HCT116 (cell line): ENCODE results near the gene GPX2. TPM values are rescaled to one million over a fixed set of nuclear protein-coding genes. Genes with fewer than 3 reads are reported as not detected.

Source experiments
- ATAC-seq: fragments of 200-7000 bp; cut with Tn5 transposase; 2 replicates; pipeline ENCODE4 v1.9.1; 2020; ENCODE audit warnings: mild to moderate bottlenecking, moderate library complexity
- BruUV-seq: library from RNA; stranded (reverse); fragments of 400-500 nt; replicated peaks from 2 replicates; lab custom pipeline; 2021; lab: Mats Ljungman, UMichigan
- CTCF ChIA-PET: fragments of 300-600 bp; sonication (Branson Sonifier 250); formaldehyde crosslinking; loops from one replicate; lab custom pipeline; 2021; ENCODE audit warnings: antibody characterized with exemption; lab: Charles Lee
- POLR2A ChIA-PET: fragments of 300-600, 350-600 bp; sonication (Branson Sonifier 250); formaldehyde crosslinking; loops from one replicate; lab custom pipeline; 2021; ENCODE audit warnings: antibody characterized with exemption; lab: Charles Lee
- RAD21 ChIA-PET, 2 experiments: fragments of 300-600 bp; sonication (Branson Sonifier 250); formaldehyde crosslinking; loops; one replicate each; lab custom pipeline; 2023; ENCODE audit warnings: low total read pairs in 2 of 2; ENCODE audit not compliant: uncharacterized antibody in 2 of 2, unreplicated experiment in 2 of 2, low non-redundant PET in 1 of 2; lab: Charles Lee
- DNase-seq: peaks from one replicate; pipeline ENCODE4 v3.0.0-alpha.2; 2010; ENCODE audit warnings: low read depth, low spot score
- H2AFZ ChIP-seq: fragments of 200-600 bp; shearing (Covaris generic), sonication (generic); 2 replicates; pipeline ENCODE4 v1.6.1; 2017; ENCODE audit warnings: low read depth, mixed run types, mixed read lengths, antibody characterized with exemption, low read length; ENCODE audit not compliant: poor library complexity, severe bottlenecking
- H3K27ac ChIP-seq: 2 replicates; pipeline ENCODE4 v1.5.1; 2012; ENCODE audit warnings: low read depth, low read length
- H3K27me3 ChIP-seq: fragments of 200-600 bp; sonication (generic); 2 replicates; pipeline ENCODE4 v1.6.1; 2016; ENCODE audit warnings: mixed run types, low read length, mixed read lengths; ENCODE audit not compliant: insufficient read depth
- H3K36me3 ChIP-seq, 2 experiments: fragments of 200-500 bp in 1 of 2; fragments of 200-600 bp in 1 of 2; sonication (Bioruptor generic) in 1 of 2; sonication (generic) in 1 of 2; 2 replicates each; pipeline versions ENCODE4 v1.5.1 to v1.6.1; 2014 to 2016; ENCODE audit warnings: low read length in 2 of 2, inconsistent platforms in 1 of 2, mixed read lengths in 1 of 2, mixed run types in 1 of 2; ENCODE audit not compliant: insufficient read depth in 2 of 2, control insufficient read depth in 1 of 2
- H3K4me1 ChIP-seq, 2 experiments: fragments of 200-600 bp in 1 of 2; sonication (generic) in 1 of 2; 2 replicates each; pipeline versions ENCODE4 v1.5.1 to v1.6.1; 2012 to 2017; ENCODE audit warnings: low read length in 2 of 2, inconsistent platforms in 1 of 2, mild to moderate bottlenecking in 1 of 2, mixed read lengths in 1 of 2, mixed run types in 1 of 2, moderate library complexity in 1 of 2; ENCODE audit not compliant: insufficient read depth in 2 of 2, control insufficient read depth in 1 of 2
- H3K4me2 ChIP-seq: fragments of 200-600 bp; sonication (generic); 2 replicates; pipeline ENCODE4 v1.6.1; 2017; ENCODE audit warnings: mixed run types, low read length, mixed read lengths
- H3K4me3 ChIP-seq, 2 experiments: fragments of 200-600 bp in 1 of 2; sonication (generic) in 1 of 2; replicated peaks in 1 of 2; 2 replicates each; pipeline ENCODE4 v1.5.1; 2011 to 2016; ENCODE audit warnings: low read length in 2 of 2, control low read depth in 1 of 2, low read depth in 1 of 2, mild to moderate bottlenecking in 1 of 2, mixed read lengths in 1 of 2, mixed run types in 1 of 2
- H3K79me2 ChIP-seq: fragments of 200-600 bp; sonication (generic); 2 replicates; pipeline ENCODE4 v1.6.1; 2017; ENCODE audit warnings: mild to moderate bottlenecking, mixed run types, low read length, moderate library complexity, mixed read lengths; ENCODE audit not compliant: insufficient read depth
- H3K9ac ChIP-seq: fragments of 200-600 bp; sonication (generic); 2 replicates; pipeline ENCODE4 v1.6.1; 2016; ENCODE audit warnings: low read length, mixed read lengths
- H3K9me2 ChIP-seq: fragments of 200-600 bp; sonication (generic), shearing (Covaris generic); 2 replicates; pipeline ENCODE4 v1.6.1; 2017; ENCODE audit warnings: mixed run types, mild to moderate bottlenecking, moderate library complexity; ENCODE audit not compliant: insufficient read depth
- H3K9me3 ChIP-seq, 2 experiments: fragments of 200-500 bp in 1 of 2; fragments of 200-600 bp in 1 of 2; sonication (Bioruptor generic) in 1 of 2; sonication (generic) in 1 of 2; 2 replicates each; pipeline ENCODE4 v1.6.1; 2014 to 2017; ENCODE audit warnings: low read length in 2 of 2, mixed read lengths in 2 of 2, inconsistent platforms in 1 of 2, low read depth in 1 of 2, mild to moderate bottlenecking in 1 of 2, mixed run types in 1 of 2, moderate library complexity in 1 of 2; ENCODE audit not compliant: control insufficient read depth in 1 of 2, insufficient read depth in 1 of 2
- H4K20me1 ChIP-seq: fragments of 200-600 bp; sonication (generic), shearing (Covaris generic); 2 replicates; pipeline ENCODE4 v1.6.1; 2017; ENCODE audit warnings: mixed run types, mild to moderate bottlenecking, moderate library complexity; ENCODE audit not compliant: insufficient read depth
- ATF3 ChIP-seq: IDR thresholded peaks from 2 replicates; pipeline ENCODE4 v1.6.1; 2012
- CBX3 ChIP-seq: IDR thresholded peaks from 2 replicates; pipeline ENCODE4 v1.6.1; 2012; ENCODE audit warnings: low read depth
- CEBPB ChIP-seq: IDR thresholded peaks from 2 replicates; pipeline ENCODE4 v1.6.1; 2012; ENCODE audit warnings: low read depth
- CTCF ChIP-seq, 3 experiments: fragments of 200-600 bp in 1 of 3; sonication (generic) in 1 of 3; IDR thresholded peaks in 2 of 3; conservative IDR thresholded peaks in 1 of 3; 2 replicates each; pipeline ENCODE4 v1.5.1; 2012 to 2017; ENCODE audit warnings: low read depth in 2 of 3, low read length in 2 of 3, antibody characterized with exemption in 1 of 3, borderline replicate concordance in 1 of 3, control low read depth in 1 of 3, mild to moderate bottlenecking in 1 of 3, mixed read lengths in 1 of 3, mixed run types in 1 of 3, moderate library complexity in 1 of 3; ENCODE audit not compliant: insufficient read depth in 1 of 3
- EGR1 ChIP-seq: IDR thresholded peaks from 2 replicates; pipeline ENCODE4 v1.6.1; 2012; ENCODE audit warnings: low read depth
- ELF1 ChIP-seq: IDR thresholded peaks from 2 replicates; pipeline ENCODE4 v1.6.1; 2012; ENCODE audit warnings: low read depth, borderline replicate concordance
- EZH2 ChIP-seq: fragments of 200-600 bp; sonication (generic); IDR thresholded peaks from 2 replicates; pipeline ENCODE4 v1.6.1; 2017; ENCODE audit warnings: antibody characterized with exemption, mixed run types
- EZH2phosphoT487 ChIP-seq: fragments of 200-600 bp; IDR thresholded peaks from 2 replicates; pipeline ENCODE4 v1.6.1; 2018; ENCODE audit warnings: antibody characterized with exemption, borderline replicate concordance
- FOSL1 ChIP-seq: IDR thresholded peaks from 2 replicates; pipeline ENCODE4 v1.6.1; 2012; ENCODE audit warnings: low read depth
- JUND ChIP-seq: IDR thresholded peaks from 2 replicates; pipeline ENCODE4 v1.6.1; 2012
- POLR2A ChIP-seq: IDR thresholded peaks from 2 replicates; pipeline ENCODE4 v1.7.0; 2011; ENCODE audit warnings: borderline replicate concordance; ENCODE audit not compliant: insufficient read depth, insufficient read length; ENCODE audit errors: extremely low read depth
- POLR2AphosphoS5 ChIP-seq: IDR thresholded peaks from 2 replicates; pipeline ENCODE4 v1.6.1; 2011; ENCODE audit warnings: mild to moderate bottlenecking, low read depth, low read length, moderate library complexity
- RAD21 ChIP-seq: IDR thresholded peaks from 2 replicates; pipeline ENCODE4 v1.6.1; 2012; ENCODE audit warnings: low read depth, mild to moderate bottlenecking
- SIN3A ChIP-seq: IDR thresholded peaks from 2 replicates; pipeline ENCODE4 v1.6.1; 2012; ENCODE audit warnings: low read depth
- SP1 ChIP-seq: IDR thresholded peaks from 2 replicates; pipeline ENCODE4 v1.6.1; 2012; ENCODE audit warnings: low read depth
- SRF ChIP-seq: IDR thresholded peaks from 2 replicates; pipeline ENCODE4 v1.6.1; 2012; ENCODE audit warnings: low read depth
- YY1 ChIP-seq: IDR thresholded peaks from 2 replicates; pipeline ENCODE4 v1.6.1; 2011; ENCODE audit warnings: low read length, low read depth, moderate library complexity, mild to moderate bottlenecking; ENCODE audit not compliant: insufficient replicate concordance; ENCODE audit errors: extremely low read depth
- ZFX ChIP-seq: fragments of 450-650 bp; IDR thresholded peaks from 2 replicates; pipeline ENCODE4 v1.6.1; 2017
- ZNF274 ChIP-seq: fragments of 200-500 bp; sonication (Bioruptor generic); IDR thresholded peaks from 2 replicates; pipeline ENCODE4 v1.6.1; 2014; ENCODE audit warnings: mild to moderate bottlenecking, low read depth, low read length, inconsistent platforms
- intact Hi-C: fragments of 100-400 bp; cut with micrococcal nuclease; formaldehyde crosslinking; loops from 2 replicates; pipeline ENCODE4 v1.10.0; 2022
- total RNA-seq: library from RNA; stranded (reverse); gene quantifications from one replicate; pipeline ENCODE4 v1.2.1, GENCODE V29; 2021; ENCODE audit not compliant: unreplicated experiment
- TF ChIP-seq, protein P1 (sequence below): IDR thresholded peaks from 2 replicates; pipeline ENCODE4 v1.6.1; 2011; ENCODE audit warnings: mild to moderate bottlenecking, low read length, moderate library complexity; ENCODE audit not compliant: insufficient replicate concordance; ENCODE audit errors: extremely low read depth
- TF ChIP-seq, protein P2 (sequence below): IDR thresholded peaks from 2 replicates; pipeline ENCODE4 v1.6.1; 2012

The GPX2 gene
- total RNA-seq, 1 experiment from 2014 or later, result 0.61 TPM

DNA sequence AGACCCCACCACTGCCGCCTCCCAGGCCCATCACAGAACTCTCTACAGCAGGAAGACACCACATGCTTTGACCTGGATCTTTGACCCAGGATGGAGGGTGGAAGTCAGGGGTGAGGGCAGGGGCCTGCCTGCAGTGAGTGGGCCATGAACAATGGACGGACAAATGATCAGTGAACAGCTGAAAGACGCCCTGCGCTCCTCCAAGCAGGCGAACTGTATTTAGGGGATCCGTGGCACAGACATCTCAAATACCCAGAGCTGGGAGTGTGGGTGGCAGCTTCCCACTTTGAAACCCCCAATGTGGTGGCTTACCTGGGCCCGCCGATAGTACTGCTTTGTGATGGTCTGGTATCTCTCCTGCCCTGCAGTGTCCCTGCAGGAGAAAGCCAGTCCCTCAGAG is 8.7 kb upstream of the GPX2 start (continued):
- no peak for TF ChIP-seq CBX3
- no peak for TF ChIP-seq ZNF274
- TF ChIP-seq SRF, result no peak
- no peak for TF ChIP-seq ELF1
- TF ChIP-seq FOSL1, result no peak
- TF ChIP-seq, protein P1, sequence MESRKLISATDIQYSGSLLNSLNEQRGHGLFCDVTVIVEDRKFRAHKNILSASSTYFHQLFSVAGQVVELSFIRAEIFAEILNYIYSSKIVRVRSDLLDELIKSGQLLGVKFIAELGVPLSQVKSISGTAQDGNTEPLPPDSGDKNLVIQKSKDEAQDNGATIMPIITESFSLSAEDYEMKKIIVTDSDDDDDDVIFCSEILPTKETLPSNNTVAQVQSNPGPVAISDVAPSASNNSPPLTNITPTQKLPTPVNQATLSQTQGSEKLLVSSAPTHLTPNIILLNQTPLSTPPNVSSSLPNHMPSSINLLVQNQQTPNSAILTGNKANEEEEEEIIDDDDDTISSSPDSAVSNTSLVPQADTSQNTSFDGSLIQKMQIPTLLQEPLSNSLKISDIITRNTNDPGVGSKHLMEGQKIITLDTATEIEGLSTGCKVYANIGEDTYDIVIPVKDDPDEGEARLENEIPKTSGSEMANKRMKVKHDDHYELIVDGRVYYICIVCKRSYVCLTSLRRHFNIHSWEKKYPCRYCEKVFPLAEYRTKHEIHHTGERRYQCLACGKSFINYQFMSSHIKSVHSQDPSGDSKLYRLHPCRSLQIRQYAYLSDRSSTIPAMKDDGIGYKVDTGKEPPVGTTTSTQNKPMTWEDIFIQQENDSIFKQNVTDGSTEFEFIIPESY, result no peak
- no peak for TF ChIP-seq SP1
- TF ChIP-seq EZH2phosphoT487, result no peak
- no peak for TF ChIP-seq SIN3A
- no peak for TF ChIP-seq POLR2A
- TF ChIP-seq EZH2, result no peak
- no peak for TF ChIP-seq JUND
- no peak for TF ChIP-seq POLR2AphosphoS5
- TF ChIP-seq EGR1, result no peak
- no peak for TF ChIP-seq RAD21
- TF ChIP-seq, protein P2, sequence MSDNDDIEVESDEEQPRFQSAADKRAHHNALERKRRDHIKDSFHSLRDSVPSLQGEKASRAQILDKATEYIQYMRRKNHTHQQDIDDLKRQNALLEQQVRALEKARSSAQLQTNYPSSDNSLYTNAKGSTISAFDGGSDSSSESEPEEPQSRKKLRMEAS, result no peak
- TF ChIP-seq, all 23 proteins: peak for 0

GRCh38 chr14:64950889-64951288 is 8.3 kb upstream of the GPX2 start:
- no peak for DNase-seq
- Histone ChIP-seq H3K4me3 (no peak overlapping the region), H3K4me1 (no peaks in the 10 kb centered on the region), H3K9me3 (no peaks in the 10 kb centered on the region), H4K20me1 (no peaks in the 10 kb centered on the region), H3K79me2 (no peaks in the 10 kb centered on the region), H2AFZ (no peak overlapping the region), H3K27ac (no peak overlapping the region), H3K9ac (no peak overlapping the region), H3K4me2 (no peak overlapping the region), H3K27me3 (no peaks in the 10 kb centered on the region), H3K9me2 (no peaks in the 10 kb centered on the region), H3K36me3 (no peaks in the 10 kb centered on the region)
- BruUV-seq, result no TSS peak
- ATAC-seq, result no peak
- ChIA-PET CTCF (no interaction called here), POLR2A (no interaction called here), RAD21 (no interaction called here)
- intact Hi-C loops, result no loop called here
- TF ChIP-seq POLR2A (no peak), POLR2AphosphoS5 (no peak), CTCF (IDR thresholded peaks at IDR 0.05 in 2 of 3, conservative IDR thresholded peaks at IDR 0.05 in 1 of 3; ENCODE audit: borderline replicate concordance in 1 of 3, insufficient read depth in 1 of 3, low read depth in 2 of 3, low read length in 2 of 3) (no peak), FOSL1 (no peak), SIN3A (no peak), ZFX (no peak), YY1 (no peak), ATF3 (no peak), JUND (no peak), CEBPB (no peak), EZH2 (no peak), SP1 (no peak)
- TF ChIP-seq, protein P1, result no peak
